Nucleus accumbens (tissue), 56 donors: ENCODE measurements around the gene LSM2.

Experiments used
- DNase-seq, 56 donors: peaks; one replicate each; lab custom pipeline; 2025; lab: John Stamatoyannopoulos, UW

The LSM2 gene

GRCh38 chr6:31762356-31762755 is 44.4 kb downstream of the LSM2 start, which contains the start of gene SAPCD1:
Gene SAPCD1 (plus strand): TSS chr6:31762656. CDS start chr6:31763055, 399 bp downstream.
- no peak for DNase-seq

- no peak for DNase-seq
These were observed 45.4 kb downstream of the LSM2 start for GRCh38 chr6:31761343-31761742.

- DNase-seq, result no peak
These were observed 46.0 kb downstream of the LSM2 start for GRCh38 chr6:31760790-31761189.

DNA sequence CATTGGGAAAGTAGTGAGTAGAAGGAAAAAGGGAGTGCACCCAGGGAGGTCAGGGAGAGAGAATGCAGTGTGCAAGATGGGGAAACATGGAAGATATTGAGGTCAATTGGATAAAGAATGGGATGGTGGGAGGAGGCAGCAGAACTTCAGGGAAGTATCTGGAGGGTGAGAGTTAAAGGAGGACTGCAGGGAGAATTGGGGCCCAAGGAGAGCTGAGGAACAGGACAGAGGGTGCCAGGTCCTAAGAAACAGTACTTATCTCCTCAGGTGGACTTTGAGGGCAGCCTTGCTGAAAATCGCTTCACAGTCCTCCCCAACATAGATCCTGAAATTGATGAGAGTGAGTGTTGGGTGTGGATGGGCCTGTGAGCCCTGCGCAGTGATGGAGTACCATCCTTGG is 48.5 kb downstream of the LSM2 start:
- DNase-seq, result no peak

- DNase-seq, result no peak
These were observed 53.9 kb downstream of the LSM2 start for GRCh38 chr6:31752739-31753319.

DNA sequence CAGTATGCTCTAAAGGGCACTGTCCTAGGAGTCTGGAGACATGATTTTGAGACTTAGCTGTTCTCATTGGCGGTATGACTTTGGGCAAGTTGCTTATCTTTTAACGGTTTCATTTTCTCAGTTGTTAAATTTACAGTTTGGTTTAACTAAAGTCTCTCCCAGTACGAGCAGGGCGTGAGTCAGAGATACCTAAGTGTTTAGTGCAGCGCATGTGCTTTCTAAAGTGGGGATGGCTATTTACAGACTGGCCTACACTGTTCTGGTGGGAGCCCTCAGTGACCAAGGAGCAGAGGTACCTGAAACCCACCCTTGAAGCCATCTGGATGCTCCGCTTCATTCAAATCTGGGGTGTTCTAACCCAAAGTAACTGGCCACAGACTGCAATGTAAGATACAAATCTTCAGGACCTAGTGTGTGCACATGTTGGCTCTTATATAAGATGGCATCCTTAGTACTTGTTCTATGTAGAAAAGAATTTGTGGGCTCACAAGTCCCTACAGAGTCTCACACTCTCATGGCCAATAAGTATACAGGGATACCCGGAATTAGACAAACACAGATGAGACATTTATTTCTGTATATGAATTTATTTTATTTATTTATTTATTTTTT is 56.2 kb downstream of the LSM2 start:
- DNase-seq, result no peak

- no peak for DNase-seq
These were observed 57.3 kb downstream of the LSM2 start for GRCh38 chr6:31749301-31750036.
